Measurements from ENCODE around the gene NEAT1.

GRCh38 chr11:65420979-65421793 lies 1.4 kb upstream of the NEAT1 start:
- TF ChIP-seq, protein P1, sequence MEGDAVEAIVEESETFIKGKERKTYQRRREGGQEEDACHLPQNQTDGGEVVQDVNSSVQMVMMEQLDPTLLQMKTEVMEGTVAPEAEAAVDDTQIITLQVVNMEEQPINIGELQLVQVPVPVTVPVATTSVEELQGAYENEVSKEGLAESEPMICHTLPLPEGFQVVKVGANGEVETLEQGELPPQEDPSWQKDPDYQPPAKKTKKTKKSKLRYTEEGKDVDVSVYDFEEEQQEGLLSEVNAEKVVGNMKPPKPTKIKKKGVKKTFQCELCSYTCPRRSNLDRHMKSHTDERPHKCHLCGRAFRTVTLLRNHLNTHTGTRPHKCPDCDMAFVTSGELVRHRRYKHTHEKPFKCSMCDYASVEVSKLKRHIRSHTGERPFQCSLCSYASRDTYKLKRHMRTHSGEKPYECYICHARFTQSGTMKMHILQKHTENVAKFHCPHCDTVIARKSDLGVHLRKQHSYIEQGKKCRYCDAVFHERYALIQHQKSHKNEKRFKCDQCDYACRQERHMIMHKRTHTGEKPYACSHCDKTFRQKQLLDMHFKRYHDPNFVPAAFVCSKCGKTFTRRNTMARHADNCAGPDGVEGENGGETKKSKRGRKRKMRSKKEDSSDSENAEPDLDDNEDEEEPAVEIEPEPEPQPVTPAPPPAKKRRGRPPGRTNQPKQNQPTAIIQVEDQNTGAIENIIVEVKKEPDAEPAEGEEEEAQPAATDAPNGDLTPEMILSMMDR (conservative IDR thresholded peaks at IDR 0.05; ENCODE audit: low read depth in 2 of 2), result no peak
- TF ChIP-seq, protein P2, sequence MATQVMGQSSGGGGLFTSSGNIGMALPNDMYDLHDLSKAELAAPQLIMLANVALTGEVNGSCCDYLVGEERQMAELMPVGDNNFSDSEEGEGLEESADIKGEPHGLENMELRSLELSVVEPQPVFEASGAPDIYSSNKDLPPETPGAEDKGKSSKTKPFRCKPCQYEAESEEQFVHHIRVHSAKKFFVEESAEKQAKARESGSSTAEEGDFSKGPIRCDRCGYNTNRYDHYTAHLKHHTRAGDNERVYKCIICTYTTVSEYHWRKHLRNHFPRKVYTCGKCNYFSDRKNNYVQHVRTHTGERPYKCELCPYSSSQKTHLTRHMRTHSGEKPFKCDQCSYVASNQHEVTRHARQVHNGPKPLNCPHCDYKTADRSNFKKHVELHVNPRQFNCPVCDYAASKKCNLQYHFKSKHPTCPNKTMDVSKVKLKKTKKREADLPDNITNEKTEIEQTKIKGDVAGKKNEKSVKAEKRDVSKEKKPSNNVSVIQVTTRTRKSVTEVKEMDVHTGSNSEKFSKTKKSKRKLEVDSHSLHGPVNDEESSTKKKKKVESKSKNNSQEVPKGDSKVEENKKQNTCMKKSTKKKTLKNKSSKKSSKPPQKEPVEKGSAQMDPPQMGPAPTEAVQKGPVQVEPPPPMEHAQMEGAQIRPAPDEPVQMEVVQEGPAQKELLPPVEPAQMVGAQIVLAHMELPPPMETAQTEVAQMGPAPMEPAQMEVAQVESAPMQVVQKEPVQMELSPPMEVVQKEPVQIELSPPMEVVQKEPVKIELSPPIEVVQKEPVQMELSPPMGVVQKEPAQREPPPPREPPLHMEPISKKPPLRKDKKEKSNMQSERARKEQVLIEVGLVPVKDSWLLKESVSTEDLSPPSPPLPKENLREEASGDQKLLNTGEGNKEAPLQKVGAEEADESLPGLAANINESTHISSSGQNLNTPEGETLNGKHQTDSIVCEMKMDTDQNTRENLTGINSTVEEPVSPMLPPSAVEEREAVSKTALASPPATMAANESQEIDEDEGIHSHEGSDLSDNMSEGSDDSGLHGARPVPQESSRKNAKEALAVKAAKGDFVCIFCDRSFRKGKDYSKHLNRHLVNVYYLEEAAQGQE (IDR thresholded peaks at IDR 0.05; ENCODE audit: unreplicated experiment), result no peak

Measured in GM23338 (cell line).